Lower leg skin (tissue), 3 donors: Measurements from ENCODE around the gene CRYBA4.

Source experiments
- POLR2A ChIP-seq, 2 donors: fragments of 450-650 bp; IDR thresholded peaks; one replicate each; pipeline ENCODE4 v1.6.1; 2016 to 2017; ENCODE audit warnings: antibody characterized with exemption in 2 of 2, mild to moderate bottlenecking in 1 of 2, moderate library complexity in 1 of 2
- TF ChIP-seq, protein P1 (sequence below), 3 donors: fragments of 450-650 bp; IDR thresholded peaks; one replicate each; pipeline ENCODE4 v1.5.1; 2016; ENCODE audit warnings: antibody characterized with exemption in 3 of 3, mild to moderate bottlenecking in 3 of 3, moderate library complexity in 2 of 3

GRCh38 chr22:26673486-26673885, 51.7 kb downstream of the CRYBA4 start:
- TF ChIP-seq, protein P1, sequence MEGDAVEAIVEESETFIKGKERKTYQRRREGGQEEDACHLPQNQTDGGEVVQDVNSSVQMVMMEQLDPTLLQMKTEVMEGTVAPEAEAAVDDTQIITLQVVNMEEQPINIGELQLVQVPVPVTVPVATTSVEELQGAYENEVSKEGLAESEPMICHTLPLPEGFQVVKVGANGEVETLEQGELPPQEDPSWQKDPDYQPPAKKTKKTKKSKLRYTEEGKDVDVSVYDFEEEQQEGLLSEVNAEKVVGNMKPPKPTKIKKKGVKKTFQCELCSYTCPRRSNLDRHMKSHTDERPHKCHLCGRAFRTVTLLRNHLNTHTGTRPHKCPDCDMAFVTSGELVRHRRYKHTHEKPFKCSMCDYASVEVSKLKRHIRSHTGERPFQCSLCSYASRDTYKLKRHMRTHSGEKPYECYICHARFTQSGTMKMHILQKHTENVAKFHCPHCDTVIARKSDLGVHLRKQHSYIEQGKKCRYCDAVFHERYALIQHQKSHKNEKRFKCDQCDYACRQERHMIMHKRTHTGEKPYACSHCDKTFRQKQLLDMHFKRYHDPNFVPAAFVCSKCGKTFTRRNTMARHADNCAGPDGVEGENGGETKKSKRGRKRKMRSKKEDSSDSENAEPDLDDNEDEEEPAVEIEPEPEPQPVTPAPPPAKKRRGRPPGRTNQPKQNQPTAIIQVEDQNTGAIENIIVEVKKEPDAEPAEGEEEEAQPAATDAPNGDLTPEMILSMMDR (IDR thresholded peaks at IDR 0.05) = no peak
- no peak for TF ChIP-seq POLR2A (IDR thresholded peaks at IDR 0.05)
